HG02973 (cell line): ENCODE results near the gene GFRA1.

ENCODE experiments used
- ATAC-seq: cut with Tn5 transposase; IDR thresholded peaks from one replicate; pipeline ENCODE4 v1.9.1; 2021; ENCODE audit warnings: moderate library complexity; ENCODE audit not compliant: unreplicated experiment

The GFRA1 gene

DNA sequence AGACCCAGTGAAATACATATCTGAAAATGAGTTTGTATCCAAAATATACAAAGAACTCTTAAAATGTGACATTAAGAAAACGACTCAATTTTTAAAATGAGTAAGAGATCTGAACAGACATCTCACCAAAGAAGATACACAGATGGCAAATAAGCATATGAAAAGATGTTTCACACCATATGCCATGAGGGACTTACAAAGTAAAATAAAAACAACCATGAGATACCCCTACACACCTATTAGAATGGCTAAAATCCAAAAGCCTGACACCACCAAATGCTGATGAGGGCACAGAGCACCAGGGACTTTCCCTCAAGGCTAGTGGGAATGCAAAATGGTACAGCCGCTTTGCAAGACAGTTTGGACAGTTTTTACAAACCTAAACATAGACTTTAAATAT lies 27.9 kb downstream of the GFRA1 start:
- no peak for ATAC-seq

DNA sequence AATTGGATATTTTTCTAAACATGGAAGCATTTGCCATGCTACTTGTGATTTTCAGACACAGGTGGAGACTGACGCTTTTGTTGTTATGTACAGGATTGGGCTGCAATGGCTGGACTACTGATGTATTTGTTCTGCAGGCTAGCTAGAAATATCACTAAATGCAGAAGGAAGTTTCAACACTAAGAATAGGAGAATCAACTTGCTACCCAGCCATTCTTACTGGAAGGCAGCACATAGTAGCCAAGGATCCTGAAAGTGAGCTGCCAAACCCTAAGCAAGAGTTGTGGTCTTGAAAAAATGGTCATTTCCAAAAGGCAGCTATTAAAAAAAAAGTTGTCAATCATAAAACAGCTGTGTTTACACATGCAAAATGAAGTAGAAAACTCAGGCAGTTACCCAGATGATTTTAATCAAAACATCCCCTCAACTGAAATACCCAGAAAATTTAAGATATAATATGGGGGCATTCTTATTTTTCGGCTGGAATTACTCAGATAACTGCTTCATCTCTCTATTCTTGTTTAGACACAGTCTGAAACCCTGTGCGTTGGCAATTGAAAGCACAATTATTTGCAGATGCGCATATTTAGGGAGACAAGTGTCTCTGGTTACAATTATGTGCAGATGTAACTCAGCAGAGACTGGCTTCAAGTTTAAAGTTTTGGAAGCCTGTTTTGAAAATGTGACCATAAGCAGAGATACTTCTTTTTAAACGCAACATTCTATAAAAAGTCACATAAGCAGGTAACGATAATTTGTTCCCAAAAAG lies 31.2 kb downstream of the GFRA1 start:
- ATAC-seq = no peak

DNA sequence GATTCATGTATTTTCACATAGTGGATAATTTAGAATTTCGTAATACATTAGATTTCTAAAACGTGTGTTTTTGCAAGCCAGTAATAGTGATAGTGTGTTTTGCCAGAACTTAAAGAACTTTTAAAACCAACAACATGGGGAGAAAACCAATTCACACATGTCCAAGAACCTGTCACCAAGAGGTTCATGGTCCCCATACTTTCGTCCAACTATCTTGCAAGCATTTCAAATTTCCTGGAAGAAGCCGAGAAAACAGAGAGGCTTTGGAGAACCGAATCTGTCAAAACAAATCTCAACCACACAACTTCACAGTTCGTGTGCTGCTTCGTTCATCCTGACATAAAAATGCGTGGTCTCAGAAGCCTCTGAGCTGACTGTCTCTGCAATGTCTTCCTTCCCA lies 31.9 kb downstream of the GFRA1 start:
- no peak for ATAC-seq

DNA sequence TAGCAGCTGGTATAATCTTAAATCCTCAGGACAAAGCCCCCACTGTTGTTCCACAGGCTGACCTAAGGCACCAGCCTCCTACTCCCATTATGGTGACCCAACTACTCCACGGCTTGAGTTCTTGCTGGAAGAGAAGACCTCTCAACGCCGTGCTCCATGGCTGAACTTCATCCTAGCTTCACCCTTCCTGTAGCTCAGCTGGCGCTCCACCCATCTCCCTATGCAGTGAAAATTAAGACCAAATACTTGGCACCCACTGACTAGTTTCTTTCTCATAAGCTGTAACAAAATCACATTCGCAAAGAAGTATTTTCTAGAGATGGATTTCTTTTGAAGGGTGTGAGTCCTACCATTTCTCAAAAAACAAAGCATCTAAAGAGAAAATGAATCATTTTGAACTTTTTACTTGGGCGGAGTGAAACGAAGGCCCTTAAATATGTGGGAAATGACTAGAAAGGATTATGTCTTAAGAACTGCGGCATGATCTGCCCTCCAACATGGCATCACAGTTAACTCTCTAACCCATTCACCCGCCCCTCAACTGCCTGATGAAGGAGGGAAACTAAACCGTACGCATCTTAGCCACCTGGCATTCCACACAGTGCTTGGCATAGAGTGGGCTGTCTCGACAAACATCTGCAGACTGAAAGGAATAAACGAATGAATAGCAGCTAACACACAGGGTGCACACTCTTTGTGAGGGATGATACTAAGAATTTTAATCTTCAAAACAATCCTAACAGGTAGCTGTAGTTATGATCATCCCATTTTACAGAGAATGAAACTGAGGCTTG lies 32.7 kb downstream of the GFRA1 start:
- ATAC-seq = no peak

DNA sequence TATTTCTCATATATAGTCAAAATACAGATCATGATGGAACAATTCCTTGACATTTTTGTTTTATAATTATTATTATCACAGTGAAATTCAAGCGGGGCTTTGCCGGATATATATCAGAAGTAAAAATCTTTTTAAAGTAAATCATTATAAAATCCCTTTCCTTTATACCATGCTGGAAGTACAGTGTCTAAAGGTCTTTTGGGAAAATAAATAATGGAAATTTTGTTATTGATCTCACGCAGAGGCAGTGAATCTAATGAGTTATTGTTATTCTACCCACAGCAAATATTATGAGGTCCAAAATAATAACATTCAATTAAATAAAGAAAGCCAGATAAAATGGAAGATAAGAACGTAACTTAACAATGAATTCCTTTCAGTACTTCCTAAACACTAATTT lies 33.8 kb downstream of the GFRA1 start:
- no peak for ATAC-seq

DNA sequence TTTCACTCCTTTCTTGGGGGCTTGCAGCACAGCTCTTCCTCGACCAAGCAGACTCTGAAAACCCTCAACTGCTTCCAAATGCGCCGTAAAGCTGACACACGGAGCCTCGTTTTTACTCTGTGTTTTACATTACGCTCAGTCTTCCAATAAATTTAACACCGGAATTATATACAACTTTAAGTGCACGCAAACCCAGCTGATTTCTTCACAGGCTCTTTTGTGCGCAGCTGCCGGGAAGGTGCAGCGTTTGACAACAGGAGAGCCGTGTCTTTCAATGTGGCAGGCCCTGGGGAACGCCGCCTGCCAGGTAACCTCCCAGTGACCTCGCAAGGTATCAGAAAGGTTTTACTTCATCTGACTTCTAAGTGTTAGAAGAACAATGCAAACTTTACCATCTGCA lies 35.0 kb downstream of the GFRA1 start:
- ATAC-seq = no peak

DNA sequence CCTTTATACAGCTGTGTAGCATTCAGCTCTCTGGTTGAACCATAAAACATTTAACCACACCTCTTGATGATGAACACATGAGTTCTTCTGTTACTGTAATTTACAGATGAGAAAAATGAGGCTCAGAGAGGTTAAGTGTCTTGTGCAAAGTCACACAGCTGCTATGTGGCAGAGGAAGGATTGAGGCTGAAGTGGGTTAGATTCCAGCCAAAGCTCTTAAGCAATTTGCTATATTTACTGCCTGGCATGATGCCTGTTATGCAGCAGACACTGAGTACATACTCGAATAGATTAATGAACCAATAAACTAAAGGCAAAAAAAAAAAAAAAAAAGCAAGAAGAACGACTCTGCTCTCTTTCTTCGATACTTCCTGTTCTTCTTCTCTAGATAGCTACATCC lies 35.7 kb downstream of the GFRA1 start:
- no peak for ATAC-seq

DNA sequence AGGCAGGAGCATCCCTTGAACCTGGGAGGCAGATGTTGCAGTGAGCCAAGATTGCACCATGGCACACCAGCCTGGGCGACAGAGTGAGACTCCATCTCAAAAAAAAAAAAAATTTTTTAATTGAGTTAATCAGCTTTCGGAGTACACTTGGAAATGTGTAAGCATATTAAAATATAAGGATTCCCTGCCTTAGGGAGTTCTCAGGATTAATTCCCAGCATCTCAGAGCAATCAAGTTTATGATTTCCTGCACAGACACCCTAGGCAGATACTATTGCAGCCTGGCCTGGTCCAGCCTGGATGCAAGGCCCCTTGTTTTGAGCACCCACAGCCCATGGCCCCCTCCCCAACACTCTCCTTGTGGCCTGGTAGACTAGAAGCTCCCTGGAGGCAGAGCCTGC lies 39.8 kb downstream of the GFRA1 start:
- ATAC-seq = no peak

DNA sequence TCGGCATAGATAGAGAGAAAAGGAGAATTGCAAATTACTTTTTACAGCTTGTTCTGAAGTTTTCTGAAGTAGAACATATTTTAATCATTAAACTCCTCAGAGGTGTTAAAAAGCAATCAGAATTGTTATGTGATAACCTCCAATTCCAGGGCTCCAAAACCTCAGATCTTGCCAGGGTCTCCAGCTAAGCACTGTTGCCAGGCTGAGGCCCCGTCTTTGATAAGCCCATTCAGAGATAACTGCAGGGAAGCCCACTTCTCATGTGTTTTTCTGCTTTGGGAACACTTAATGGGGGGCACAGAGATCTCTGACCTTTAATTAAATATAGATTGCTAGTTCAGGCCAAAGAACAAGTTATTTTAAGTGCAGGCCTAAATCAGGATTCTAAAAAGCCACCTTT lies 40.4 kb downstream of the GFRA1 start:
- ATAC-seq = no peak

DNA sequence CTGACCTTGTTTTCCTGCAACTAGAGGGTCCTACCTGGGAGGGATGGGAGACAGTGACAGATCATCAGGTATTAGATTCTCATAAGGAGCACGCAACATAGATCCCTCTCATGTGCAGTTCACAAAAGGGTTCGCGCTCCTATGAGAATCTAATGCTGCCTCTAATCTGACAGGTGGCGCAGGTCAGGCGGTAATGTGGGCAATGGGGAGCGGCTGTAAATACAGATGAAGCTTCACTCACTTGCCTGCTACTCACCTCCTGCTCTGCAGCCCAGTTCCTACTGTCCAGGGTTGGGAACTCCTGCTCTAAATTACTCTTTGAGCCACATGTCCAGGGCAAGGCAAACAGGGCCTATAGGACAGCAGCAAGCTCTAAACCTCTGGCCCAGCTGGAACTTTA lies 46.2 kb downstream of the GFRA1 start:
- no peak for ATAC-seq

DNA sequence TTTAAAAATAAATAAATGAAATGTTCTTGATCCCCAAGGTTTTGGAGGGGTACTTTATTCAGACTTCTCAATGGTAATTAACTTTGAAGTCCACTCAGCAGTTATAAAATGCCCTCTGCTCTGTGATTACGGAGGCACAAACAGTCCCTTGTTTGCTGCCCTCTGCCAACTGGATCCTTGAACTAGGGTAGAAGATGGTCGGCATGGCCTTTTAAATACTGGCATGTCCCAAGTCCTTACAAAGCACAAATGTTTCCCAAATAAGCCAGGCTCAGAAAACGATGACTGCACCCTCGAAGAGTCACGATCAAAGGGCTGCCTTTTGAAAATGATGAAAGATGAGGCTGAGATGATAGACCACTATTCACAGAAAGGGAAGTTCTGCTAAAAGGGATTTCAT lies 47.0 kb downstream of the GFRA1 start:
- no peak for ATAC-seq

DNA sequence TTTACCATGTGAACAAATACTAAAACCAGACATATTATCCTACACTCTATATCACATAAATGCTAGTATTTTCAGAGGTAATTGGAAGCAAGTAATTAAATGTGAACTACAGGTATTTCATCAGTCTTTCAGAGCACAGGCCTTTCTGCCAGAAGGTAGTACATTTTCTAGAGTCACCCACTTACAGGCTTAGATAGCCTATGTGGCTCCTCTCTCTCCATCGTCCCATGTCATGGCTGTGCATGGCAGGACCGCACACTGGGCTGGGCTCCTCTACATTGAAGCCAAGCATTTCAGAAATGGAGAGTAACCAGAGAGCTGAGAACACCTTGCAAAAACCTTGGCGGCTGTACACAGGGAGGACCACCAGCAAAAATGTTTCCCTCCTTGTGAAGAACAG lies 49.7 kb downstream of the GFRA1 start:
- ATAC-seq = no peak

DNA sequence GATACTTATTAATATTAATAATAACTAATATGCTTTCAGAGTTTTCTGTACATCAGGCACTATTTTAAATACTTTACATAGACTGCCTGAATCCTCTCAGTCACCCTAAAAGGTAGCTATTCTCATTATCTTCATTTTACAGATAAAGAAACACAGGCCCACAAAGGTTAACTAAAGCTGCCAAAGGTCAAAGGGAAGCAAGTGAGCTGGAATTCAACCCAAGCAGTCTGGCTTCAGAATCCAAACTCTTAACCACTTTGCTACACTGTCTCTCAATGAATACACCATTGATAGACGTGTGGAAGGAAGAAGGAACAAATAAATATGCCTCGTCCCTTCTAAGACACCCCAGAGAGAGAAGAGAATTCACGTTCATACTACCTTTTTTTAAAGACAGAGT lies 52.0 kb downstream of the GFRA1 start:
- no peak for ATAC-seq

DNA sequence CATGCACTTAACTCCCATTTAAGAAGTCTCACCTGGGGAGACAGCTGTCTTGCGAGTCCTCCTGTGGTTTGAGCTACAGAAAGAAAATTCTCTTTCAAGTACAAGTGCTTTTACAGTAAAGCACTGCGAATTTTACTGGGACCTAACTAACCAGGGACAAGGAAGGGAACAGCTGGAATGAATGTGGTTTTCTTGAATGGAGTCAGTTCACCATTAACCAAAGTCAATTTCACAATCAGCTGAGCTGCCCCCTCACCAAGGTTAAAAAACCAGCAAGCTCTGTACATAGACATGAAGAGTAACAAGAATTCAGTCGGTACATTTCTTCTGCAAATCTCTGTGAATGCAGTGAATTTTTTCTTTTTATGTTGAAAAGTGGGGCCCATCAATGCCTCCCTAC lies 56.3 kb downstream of the GFRA1 start:
- no peak for ATAC-seq

DNA sequence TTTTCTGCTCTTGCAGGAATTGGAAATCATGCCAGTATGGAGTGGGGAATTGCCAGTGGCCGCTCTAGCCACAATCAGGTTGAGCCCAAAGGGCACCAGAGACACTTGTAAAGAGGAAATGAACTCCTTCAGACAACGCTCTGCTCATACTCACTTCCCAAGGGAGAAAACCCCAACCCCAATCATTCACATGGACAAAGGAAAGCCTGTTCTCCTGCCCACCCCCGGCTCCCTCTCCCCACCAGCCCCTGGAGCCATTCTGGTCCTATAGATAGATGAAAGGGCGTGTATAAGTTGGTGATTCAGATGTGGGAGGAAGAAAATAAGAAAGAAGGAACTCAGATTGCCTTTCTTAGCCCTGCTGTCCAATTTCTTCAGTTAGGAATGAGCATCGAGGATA lies 57.4 kb downstream of the GFRA1 start:
- ATAC-seq = no peak

DNA sequence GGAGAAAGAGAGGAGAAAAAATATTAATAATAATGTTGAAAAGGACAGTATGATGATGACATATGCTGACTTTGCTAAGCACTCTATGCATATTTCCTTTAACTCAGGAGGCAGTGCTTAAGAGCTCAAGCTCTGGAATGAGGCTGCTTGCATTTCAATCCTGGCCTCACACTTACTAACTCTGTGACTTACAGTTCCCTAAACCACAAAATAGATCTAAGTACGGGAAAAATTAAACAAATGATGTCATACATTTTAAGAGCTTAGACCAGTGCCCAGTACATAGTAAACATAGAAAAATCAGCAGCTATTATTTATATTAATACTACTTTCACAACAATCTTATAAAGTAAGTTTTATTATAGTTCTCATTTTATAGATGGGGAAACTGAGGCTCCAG lies 61.3 kb downstream of the GFRA1 start:
- no peak for ATAC-seq

DNA sequence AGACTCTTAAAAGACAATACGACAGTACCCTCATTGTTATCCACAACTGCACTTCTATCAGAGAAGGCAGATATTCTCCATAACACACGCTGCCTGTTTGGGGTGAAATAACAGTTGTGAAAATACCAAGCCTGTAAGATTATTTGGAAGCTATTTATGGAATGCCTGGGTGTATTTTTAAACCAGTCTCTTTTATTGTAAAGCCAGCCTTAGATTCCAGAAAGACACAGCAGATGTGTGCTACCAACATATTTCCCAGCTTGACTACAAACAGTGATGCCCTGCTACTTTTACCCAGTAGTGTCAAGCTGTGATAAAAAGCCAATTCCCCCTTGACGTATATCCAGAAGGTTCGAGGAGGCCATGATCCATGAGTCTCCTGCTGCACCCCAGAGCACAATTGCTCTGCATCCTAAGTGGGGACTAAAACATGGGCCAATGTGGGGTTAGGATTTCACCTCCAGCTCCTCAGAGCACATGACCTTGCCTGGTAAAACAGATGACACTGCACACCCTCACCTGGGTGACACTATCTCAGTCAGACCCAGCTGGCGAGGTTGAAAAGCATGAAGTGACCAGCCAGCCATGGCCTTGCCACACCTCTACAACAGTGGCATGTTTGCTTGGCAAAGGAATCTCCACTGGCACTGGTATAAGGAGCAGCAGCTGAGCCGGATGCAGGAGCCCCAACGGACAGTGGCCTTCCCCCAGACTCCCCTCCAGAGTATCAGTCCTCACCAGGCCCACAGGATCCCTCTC lies 62.2 kb downstream of the GFRA1 start:
- no peak for ATAC-seq

DNA sequence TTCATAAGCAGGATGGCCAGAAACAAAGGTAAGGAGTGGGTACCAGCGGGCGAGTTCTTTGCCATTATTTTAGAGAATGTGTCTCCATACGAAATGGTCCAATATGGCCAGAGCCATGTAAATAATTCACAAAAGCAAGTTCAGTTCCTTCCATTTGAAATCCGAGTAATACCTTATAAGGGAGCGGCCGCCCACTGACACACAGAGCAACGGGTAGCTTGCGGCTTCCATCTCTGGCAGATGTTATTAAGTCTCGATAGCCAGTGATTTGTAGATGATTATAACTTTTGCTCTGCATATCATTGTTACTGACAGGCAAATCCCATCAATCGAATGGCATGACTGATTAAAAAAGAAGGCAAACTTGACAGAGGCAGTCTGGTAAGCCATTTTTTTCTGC lies 63.2 kb downstream of the GFRA1 start:
- no peak for ATAC-seq

DNA sequence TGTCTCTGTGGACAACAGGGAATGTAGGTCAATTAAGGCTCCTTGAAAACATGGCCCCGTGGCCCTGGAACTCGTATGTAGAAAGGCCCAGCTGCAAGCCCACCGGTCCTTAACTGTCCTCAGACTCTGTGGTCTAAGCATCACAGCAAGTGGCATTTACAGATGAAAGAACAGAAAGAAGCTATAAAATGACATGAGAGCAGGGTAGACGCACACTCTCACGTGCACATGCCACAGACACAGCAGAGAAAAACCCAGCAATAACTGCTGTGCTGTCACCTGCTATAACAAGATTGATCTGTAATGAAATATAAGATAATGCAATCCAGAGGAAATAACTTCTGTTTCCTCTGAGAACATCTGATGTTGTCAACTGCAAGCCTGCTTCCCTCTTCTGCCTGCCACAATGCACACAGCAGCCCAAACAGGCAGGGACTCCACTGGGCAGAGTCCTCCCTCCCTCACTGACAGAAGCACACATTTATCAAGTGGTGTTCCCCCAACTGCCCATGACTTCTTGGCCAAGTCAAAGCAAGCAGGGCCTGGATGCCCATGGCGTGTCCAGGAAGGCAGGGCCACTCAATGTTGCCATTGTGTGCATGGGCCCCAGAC lies 63.9 kb downstream of the GFRA1 start:
- no peak for ATAC-seq

DNA sequence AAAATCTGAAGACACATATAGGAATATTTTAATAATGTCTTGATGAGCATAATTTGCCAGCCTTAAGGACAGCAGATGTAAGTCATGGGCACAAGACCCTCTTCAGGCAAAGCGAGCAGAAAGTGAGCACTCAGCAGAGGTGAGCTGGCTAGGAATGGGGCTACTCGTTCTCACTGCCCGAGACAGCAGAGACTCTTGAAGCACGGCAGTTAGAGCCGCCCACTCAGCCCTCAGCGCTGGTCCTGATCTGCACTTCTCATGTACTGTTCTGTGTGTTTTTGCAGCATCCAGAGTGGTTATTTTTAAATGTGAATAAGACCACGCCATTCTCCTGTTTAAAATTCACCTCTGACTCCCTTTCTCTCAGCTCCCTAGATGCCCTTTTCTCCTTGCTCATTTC lies 65.3 kb downstream of the GFRA1 start:
- ATAC-seq = no peak

DNA sequence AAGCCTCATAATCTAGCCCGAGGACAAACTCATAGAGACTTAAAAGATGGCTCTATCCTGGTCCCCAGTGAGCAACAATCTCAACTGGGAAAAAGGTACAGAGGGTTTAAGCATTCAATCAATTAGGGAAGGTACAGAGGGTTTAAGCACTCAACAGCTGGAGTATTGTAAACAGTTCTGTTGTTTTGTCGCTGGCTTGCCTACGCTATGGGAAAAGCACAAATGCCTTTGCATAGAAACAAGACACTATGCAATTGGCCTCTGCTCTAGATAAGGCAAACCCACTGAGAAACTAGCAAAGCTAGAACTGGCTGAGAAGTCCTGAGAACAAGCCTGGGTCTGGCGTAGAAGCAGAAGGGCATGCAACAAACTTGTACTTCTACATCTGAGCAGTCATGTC lies 69.3 kb downstream of the GFRA1 start:
- ATAC-seq = no peak
